22Rv1 (cell line): ENCODE measurements around the gene PPM1H.

Source experiments
- H3K27ac ChIP-seq: fragments of 450-650 bp; 2 replicates; pipeline ENCODE4 v1.5.1; 2017
- CTCF ChIP-seq: fragments of 450-650 bp; IDR thresholded peaks from 2 replicates; pipeline ENCODE4 v1.5.1; 2017; ENCODE audit warnings: mild to moderate bottlenecking
- ZFX ChIP-seq: fragments of 450-650 bp; IDR thresholded peaks from 2 replicates; pipeline ENCODE4 v1.6.1; 2017; ENCODE audit warnings: antibody characterized with exemption, borderline replicate concordance

PPM1H gene

DNA sequence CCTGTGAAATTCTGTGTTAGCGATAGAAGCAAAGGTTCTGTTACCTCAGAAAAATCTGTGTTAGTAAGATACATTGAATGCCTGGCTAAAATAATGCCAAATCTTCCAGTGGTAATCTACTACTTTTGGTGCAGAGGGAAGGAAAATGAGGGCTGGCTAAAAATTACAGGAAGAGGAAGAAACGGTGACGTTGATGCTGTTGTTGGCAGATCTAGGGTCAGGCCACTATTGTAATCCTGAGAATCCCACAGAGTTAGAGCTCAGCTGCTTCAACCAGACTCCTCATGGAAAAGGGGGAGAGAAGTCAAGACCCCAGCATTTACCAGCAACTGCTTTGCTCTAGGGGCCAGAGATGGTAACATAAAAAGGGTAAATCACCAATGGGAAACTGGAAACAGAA, 145.1 kb downstream of the PPM1H start:
- no peak overlapping the region for H3K27ac ChIP-seq
- TF ChIP-seq ZFX = no peak
- no peak for TF ChIP-seq CTCF

GRCh38 chr12:62787611-62788010, 147.3 kb downstream of the PPM1H start:
- no peak for TF ChIP-seq CTCF
- no peak for TF ChIP-seq ZFX
- no peak overlapping the region for H3K27ac ChIP-seq

DNA sequence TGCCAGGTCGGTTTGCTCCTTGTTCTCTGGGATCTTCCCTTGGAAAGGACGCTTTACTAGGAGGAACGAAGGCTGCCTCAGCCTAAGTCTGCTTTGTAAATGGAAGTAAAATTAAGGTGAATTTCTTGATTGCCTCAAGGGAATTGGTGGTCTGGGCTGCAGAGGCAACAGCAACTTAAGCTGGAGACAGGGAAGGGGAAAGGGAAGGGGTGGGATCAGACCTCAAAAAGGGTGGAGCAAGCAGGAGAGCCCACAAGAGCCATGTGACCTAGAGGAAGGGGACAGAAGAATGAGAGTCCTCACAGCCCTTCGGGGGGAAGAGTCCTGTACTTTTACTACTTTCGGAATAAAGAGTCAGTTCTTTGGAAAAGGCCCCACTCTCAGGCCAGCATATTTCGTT, 147.9 kb downstream of the PPM1H start:
- no peak overlapping the region for H3K27ac ChIP-seq
- TF ChIP-seq ZFX (no peak), CTCF (no peak)

DNA sequence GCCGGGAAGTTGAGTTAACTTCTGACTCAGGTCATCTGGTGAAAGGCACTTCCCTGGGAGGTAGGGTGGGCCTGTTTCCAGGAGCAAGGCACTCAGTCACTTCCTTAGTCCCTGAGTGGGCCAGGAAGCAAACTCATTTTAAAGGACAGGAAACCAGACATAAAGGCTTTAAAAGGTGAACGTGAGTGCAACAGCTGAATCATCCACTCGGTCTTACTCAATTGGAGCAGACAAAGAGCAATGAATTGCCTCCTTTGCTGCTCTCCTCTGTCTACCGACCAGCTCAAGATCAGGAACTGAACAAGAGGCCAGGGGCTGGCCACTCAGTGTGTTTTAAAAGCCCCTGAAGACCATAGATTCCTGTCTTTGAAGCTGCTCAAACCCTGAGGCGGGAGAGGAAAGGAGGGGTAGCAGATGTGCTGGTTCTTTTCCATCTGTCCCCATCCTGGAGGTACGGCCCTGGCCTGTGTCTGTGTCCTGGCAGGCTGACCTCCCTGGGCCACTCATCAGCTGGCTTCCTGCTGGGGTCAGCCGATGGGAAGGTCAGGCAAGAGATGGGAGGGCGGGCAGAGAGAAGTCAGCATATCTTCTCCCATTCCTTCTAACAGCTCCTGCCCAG, 148.9 kb downstream of the PPM1H start:
- TF ChIP-seq ZFX (no peak), CTCF (no peak)

DNA sequence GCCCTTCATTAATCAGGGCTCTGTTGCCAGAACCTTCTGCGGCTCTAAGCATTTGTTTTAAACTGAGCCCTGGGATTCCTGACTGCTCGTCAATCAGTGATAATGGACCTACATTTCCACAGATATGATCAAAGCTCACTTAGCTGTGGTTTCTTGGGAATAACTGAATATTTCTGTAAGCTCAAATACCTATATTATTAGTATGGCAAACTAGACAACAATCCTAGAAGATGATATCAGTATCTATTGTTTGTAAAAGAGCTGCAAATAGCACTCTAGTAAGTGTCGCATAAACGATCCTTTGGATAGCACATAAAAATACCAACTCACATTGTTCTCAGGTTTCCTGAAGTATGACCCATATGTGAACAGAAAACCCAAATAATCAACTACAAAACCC, 150.4 kb downstream of the PPM1H start:
- H3K27ac ChIP-seq = no peak overlapping the region
- TF ChIP-seq ZFX = no peak
- no peak for TF ChIP-seq CTCF

More for the DNA sequence above, 148.9 kb downstream of the PPM1H start:
- no peak overlapping the region for H3K27ac ChIP-seq

DNA sequence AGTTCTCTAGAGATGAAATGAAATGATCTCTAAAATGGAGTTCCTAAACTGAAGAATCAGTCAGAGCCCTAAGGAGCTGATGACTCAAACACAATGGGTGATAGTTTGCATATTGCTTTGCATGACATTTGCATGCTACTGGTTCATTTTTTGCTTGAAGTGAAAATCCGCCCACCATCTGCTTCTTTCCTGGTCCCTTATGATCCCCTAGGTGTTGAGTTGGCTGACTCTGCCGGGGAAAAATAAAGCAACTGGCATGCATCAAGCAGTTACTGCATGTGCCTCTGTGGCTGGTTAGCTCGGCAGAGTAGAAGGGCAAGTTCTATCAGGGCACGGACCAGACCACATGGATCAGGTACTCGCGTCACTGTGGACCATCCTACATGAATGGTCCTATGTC, 151.1 kb downstream of the PPM1H start:
- H3K27ac ChIP-seq = no peak overlapping the region
- no peak for TF ChIP-seq ZFX
- no peak for TF ChIP-seq CTCF

DNA sequence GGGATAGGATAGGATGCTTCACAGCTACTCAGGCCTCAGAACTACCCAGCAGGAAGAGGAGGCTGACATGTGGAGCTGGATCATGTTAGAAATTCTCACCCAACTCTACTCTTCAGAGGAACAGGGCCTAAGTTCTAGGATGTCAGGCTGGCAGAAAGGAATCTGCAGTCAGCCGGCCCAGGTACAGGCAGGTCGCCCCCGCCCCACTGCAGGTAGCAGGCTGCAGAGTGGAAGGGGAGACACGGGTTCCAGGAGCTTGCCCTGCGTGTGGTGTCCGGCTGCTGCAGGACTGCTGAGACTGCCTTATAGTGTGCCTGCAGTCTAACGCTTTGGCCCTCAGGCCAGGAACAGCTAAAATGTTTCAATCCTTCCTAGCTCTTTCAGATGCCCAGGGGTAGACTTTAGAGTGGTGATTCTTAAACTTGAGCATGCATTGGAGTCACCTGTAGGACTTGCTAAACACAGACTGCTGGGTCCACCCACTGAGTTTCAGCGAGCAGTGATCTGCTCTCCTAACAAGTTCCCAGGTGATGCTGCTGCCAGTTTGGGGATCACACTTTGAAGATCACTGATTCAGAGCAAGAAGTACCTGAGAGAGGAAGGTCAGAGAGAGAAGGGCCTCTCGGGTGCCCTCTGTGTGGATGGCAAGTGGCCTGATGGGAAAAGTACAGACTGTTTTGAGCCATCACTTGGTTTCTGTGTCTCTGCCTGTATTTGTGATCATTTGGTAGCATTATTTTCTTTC, 153.6 kb downstream of the PPM1H start:
- TF ChIP-seq CTCF = no peak
- no peak for TF ChIP-seq ZFX
- no peak overlapping the region for H3K27ac ChIP-seq
